ENCODE results near the gene SPAG7. TPM values are rescaled to one million over a fixed set of nuclear protein-coding genes. Genes with fewer than 3 reads are reported as not detected.

The SPAG7 gene
- total RNA-seq, 1 experiment from 2014 or later, result 43.4 TPM

GRCh38 chr17:4939546-4939795, 28.1 kb downstream of the SPAG7 start:
- BruUV-seq (replicated peaks), result no TSS peak
- intact Hi-C loops (cut with micrococcal nuclease; ENCODE audit: unreplicated experiment), result no loop called here
- peaks cover 11% of the 10 kb centered on the region for H3K36me3 ChIP-seq (ENCODE audit: control insufficient read depth, insufficient read depth, low read length)
- peak overlapping the region; percentile 87 for H3K27ac ChIP-seq (ENCODE audit: low read length)
- peak overlapping the region; percentile 90 to 92 for H3K4me3 ChIP-seq (ENCODE audit: low read depth in 2 of 2, low read length in 2 of 2)
- ATAC-seq, result no peak; the same call in 1 of the 2 replicates
- POLR2A ChIA-PET, result no interaction called here
- no peak for DNase-seq (ENCODE audit: low read depth, low spot score)
- H3K9me3 ChIP-seq (ENCODE audit: control insufficient read depth, insufficient read depth, low read depth, low read length), result no peaks in the 10 kb centered on the region
- in situ Hi-C loops (cut with HindIII; ENCODE audit: low pct_unique_long_range_greater_than_20kb, low sequenced_read_pairs), result no loop called here
- CTCF ChIA-PET, result interaction anchor here (0.6 kb wide), 1 partner anchor 120 kb away, joined by 4 read pairs; no protein-coding TSS in a partner anchor
- TF ChIP-seq CTCF (IDR thresholded peaks at IDR 0.05), result no peak
- TF ChIP-seq TCF7L2 (IDR thresholded peaks at IDR 0.05; ENCODE audit: low read depth, low read length), result no peak
- TF ChIP-seq SIN3A (IDR thresholded peaks at IDR 0.05; ENCODE audit: borderline replicate concordance, insufficient read depth, low read depth, low read length), result no peak
- no peak for TF ChIP-seq REST (IDR thresholded peaks at IDR 0.05; ENCODE audit: insufficient read depth in 1 of 2, low read depth in 2 of 2, low read length in 1 of 2)
- no peak for TF ChIP-seq POLR2AphosphoS5 (IDR thresholded peaks at IDR 0.05; ENCODE audit: low read depth, low read length)
- peaks cover 21% of the 10 kb centered on the region for H3K4me1 ChIP-seq (ENCODE audit: control insufficient read depth, insufficient read depth, low read length)
- H3K27me3 ChIP-seq (ENCODE audit: control insufficient read depth, insufficient read depth, low read length), result no peaks in the 10 kb centered on the region

GRCh38 chr17:4938688-4939545, 28.7 kb downstream of the SPAG7 start:
- no peaks in the 10 kb centered on the region for H3K27me3 ChIP-seq (ENCODE audit: control insufficient read depth, insufficient read depth, low read length)
- ChIA-PET CTCF (no interaction called here), POLR2A (no interaction called here)
- peak overlapping the region; percentile 87 for H3K27ac ChIP-seq (ENCODE audit: low read length)
- ATAC-seq, result no peak
- in situ Hi-C loops (cut with HindIII; ENCODE audit: low pct_unique_long_range_greater_than_20kb, low sequenced_read_pairs), result no loop called here
- H3K9me3 ChIP-seq (ENCODE audit: control insufficient read depth, insufficient read depth, low read depth, low read length), result no peaks in the 10 kb centered on the region
- no peak for DNase-seq (ENCODE audit: low read depth, low spot score)
- no peak for TF ChIP-seq POLR2AphosphoS5 (IDR thresholded peaks at IDR 0.05; ENCODE audit: low read depth, low read length)
- no peak for TF ChIP-seq CTCF (IDR thresholded peaks at IDR 0.05)
- TF ChIP-seq TCF7L2 (IDR thresholded peaks at IDR 0.05; ENCODE audit: low read depth, low read length), result no peak
- TF ChIP-seq SIN3A (IDR thresholded peaks at IDR 0.05; ENCODE audit: borderline replicate concordance, insufficient read depth, low read depth, low read length), result no peak
- no peak for TF ChIP-seq REST (IDR thresholded peaks at IDR 0.05; ENCODE audit: insufficient read depth in 1 of 2, low read depth in 2 of 2, low read length in 1 of 2)
- peaks cover 11% of the 10 kb centered on the region for H3K36me3 ChIP-seq (ENCODE audit: control insufficient read depth, insufficient read depth, low read length)
- peaks cover 16% of the 10 kb centered on the region for H3K4me1 ChIP-seq (ENCODE audit: control insufficient read depth, insufficient read depth, low read length)
- H3K4me3 ChIP-seq (ENCODE audit: low read depth in 2 of 2, low read length in 2 of 2), result peak overlapping the region; percentile 90 to 92
- BruUV-seq (replicated peaks), result no TSS peak
- intact Hi-C loops (cut with micrococcal nuclease; ENCODE audit: unreplicated experiment), result no loop called here

Data from Panc1 (cell line).